DND-41 (cell line): ENCODE measurements around the gene JAML.

Experiments used
- ATAC-seq: fragments of 200-7000 bp; cut with Tn5 transposase; 3 replicates; pipeline ENCODE4 v1.9.1; 2021; ENCODE audit warnings: low read depth; ENCODE audit not compliant: insufficient read depth
- DNase-seq: peaks from one replicate; pipeline ENCODE4 v3.0.0-alpha.2; 2020
- H2AFZ ChIP-seq: 2 replicates; pipeline ENCODE4 v1.6.0; 2012; ENCODE audit warnings: low read depth, low read length
- H3K27ac ChIP-seq: 2 replicates; pipeline ENCODE4 v1.5.1; 2012; ENCODE audit warnings: low read length, inconsistent platforms
- H3K27me3 ChIP-seq: fragments of 200-600 bp; sonication (generic); 2 replicates; pipeline ENCODE4 v1.6.0; 2012; ENCODE audit warnings: low read length, mild to moderate bottlenecking, inconsistent platforms; ENCODE audit not compliant: insufficient read depth, poor library complexity
- H3K36me3 ChIP-seq: 2 replicates; pipeline ENCODE4 v1.5.1; 2012; ENCODE audit warnings: low read length, inconsistent platforms; ENCODE audit not compliant: insufficient read depth
- H3K4me1 ChIP-seq: 2 replicates; pipeline ENCODE4 v1.5.1; 2012; ENCODE audit warnings: mild to moderate bottlenecking, low read length; ENCODE audit not compliant: insufficient read depth
- H3K4me2 ChIP-seq: 2 replicates; pipeline ENCODE4 v1.6.0; 2012; ENCODE audit warnings: mild to moderate bottlenecking, moderate library complexity, low read length, inconsistent platforms; ENCODE audit not compliant: insufficient read depth
- H3K4me3 ChIP-seq, 2 experiments: fragments of 200-600 bp in 1 of 2; shearing (Covaris generic) in 1 of 2; 2 replicates each; pipeline ENCODE4 v1.5.1; 2012 to 2016; ENCODE audit warnings: inconsistent platforms in 2 of 2, low read length in 2 of 2, mild to moderate bottlenecking in 2 of 2, low read depth in 1 of 2, moderate library complexity in 1 of 2
- H3K79me2 ChIP-seq: 2 replicates; pipeline ENCODE4 v1.6.0; 2012; ENCODE audit warnings: low read length, inconsistent platforms; ENCODE audit not compliant: insufficient read depth
- H3K9ac ChIP-seq: 2 replicates; pipeline ENCODE4 v1.6.0; 2012; ENCODE audit warnings: low read depth, mild to moderate bottlenecking, inconsistent platforms, low read length, moderate library complexity
- H3K9me3 ChIP-seq: 2 replicates; pipeline ENCODE4 v1.5.1; 2012; ENCODE audit warnings: low read length, moderate library complexity, mild to moderate bottlenecking, inconsistent platforms; ENCODE audit not compliant: insufficient read depth, severe bottlenecking
- H4K20me1 ChIP-seq: 2 replicates; pipeline ENCODE4 v1.6.0; 2012; ENCODE audit warnings: low read length; ENCODE audit not compliant: insufficient read depth
- EZH2 ChIP-seq: IDR thresholded peaks from 3 replicates; pipeline ENCODE4 v1.6.1; 2012; ENCODE audit warnings: borderline replicate concordance, low read depth, mild to moderate bottlenecking, moderate library complexity, low read length, inconsistent platforms; ENCODE audit not compliant: severe bottlenecking
- TF ChIP-seq, protein P1 (sequence below): IDR thresholded peaks from 2 replicates; pipeline ENCODE4 v1.5.1; 2012; ENCODE audit warnings: borderline replicate concordance, low read length, moderate library complexity, mild to moderate bottlenecking; ENCODE audit not compliant: poor library complexity, severe bottlenecking; ENCODE audit errors: extremely low read depth

Gene JAML

GRCh38 chr11:118234833-118235232 lies 10.0 kb upstream of the JAML start:
- H3K9ac ChIP-seq = no peak overlapping the region
- no peaks in the 10 kb centered on the region for H4K20me1 ChIP-seq
- no peak overlapping the region for H3K4me3 ChIP-seq
- H2AFZ ChIP-seq = no peak overlapping the region
- H3K27me3 ChIP-seq = no peaks in the 10 kb centered on the region
- H3K27ac ChIP-seq = no peak overlapping the region
- no peaks in the 10 kb centered on the region for H3K9me3 ChIP-seq
- H3K4me2 ChIP-seq = no peak overlapping the region
- ATAC-seq = no peak
- no peaks in the 10 kb centered on the region for H3K36me3 ChIP-seq
- TF ChIP-seq EZH2 = no peak
- TF ChIP-seq, protein P1, sequence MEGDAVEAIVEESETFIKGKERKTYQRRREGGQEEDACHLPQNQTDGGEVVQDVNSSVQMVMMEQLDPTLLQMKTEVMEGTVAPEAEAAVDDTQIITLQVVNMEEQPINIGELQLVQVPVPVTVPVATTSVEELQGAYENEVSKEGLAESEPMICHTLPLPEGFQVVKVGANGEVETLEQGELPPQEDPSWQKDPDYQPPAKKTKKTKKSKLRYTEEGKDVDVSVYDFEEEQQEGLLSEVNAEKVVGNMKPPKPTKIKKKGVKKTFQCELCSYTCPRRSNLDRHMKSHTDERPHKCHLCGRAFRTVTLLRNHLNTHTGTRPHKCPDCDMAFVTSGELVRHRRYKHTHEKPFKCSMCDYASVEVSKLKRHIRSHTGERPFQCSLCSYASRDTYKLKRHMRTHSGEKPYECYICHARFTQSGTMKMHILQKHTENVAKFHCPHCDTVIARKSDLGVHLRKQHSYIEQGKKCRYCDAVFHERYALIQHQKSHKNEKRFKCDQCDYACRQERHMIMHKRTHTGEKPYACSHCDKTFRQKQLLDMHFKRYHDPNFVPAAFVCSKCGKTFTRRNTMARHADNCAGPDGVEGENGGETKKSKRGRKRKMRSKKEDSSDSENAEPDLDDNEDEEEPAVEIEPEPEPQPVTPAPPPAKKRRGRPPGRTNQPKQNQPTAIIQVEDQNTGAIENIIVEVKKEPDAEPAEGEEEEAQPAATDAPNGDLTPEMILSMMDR = no peak
- no peaks in the 10 kb centered on the region for H3K4me1 ChIP-seq
- H3K79me2 ChIP-seq = no peaks in the 10 kb centered on the region
- DNase-seq = no peak

GRCh38 chr11:118233850-118234249 lies 9.0 kb upstream of the JAML start:
- H3K9ac ChIP-seq = no peak overlapping the region
- H2AFZ ChIP-seq = no peak overlapping the region
- H3K4me1 ChIP-seq = no peaks in the 10 kb centered on the region
- no peaks in the 10 kb centered on the region for H3K36me3 ChIP-seq
- no peaks in the 10 kb centered on the region for H3K9me3 ChIP-seq
- ATAC-seq (no peak), DNase-seq (no peak)
- TF ChIP-seq EZH2 = no peak
- TF ChIP-seq, protein P1 = no peak
- H4K20me1 ChIP-seq = no peaks in the 10 kb centered on the region
- no peak overlapping the region for H3K27ac ChIP-seq
- no peak overlapping the region for H3K4me3 ChIP-seq
- H3K27me3 ChIP-seq = no peaks in the 10 kb centered on the region
- H3K4me2 ChIP-seq = no peak overlapping the region
- H3K79me2 ChIP-seq = no peaks in the 10 kb centered on the region

GRCh38 chr11:118233377-118233776 lies 8.6 kb upstream of the JAML start:
- no peak overlapping the region for H3K4me2 ChIP-seq

GRCh38 chr11:118232659-118233058 lies 7.8 kb upstream of the JAML start:
- Histone ChIP-seq H3K4me3 (no peak overlapping the region), H3K79me2 (no peaks in the 10 kb centered on the region), H3K27me3 (no peaks in the 10 kb centered on the region), H3K4me1 (no peaks in the 10 kb centered on the region), H3K36me3 (no peaks in the 10 kb centered on the region), H3K9ac (no peak overlapping the region), H4K20me1 (no peaks in the 10 kb centered on the region), H3K9me3 (no peaks in the 10 kb centered on the region), H3K27ac (no peak overlapping the region), H2AFZ (no peak overlapping the region), H3K4me2 (no peak overlapping the region)
- no peak for ATAC-seq
- no peak for TF ChIP-seq EZH2
- TF ChIP-seq, protein P1 = no peak
- DNase-seq = no peak

More at GRCh38 chr11:118233377-118233776, 8.6 kb upstream of the JAML start:
- no peak overlapping the region for H2AFZ ChIP-seq
- no peaks in the 10 kb centered on the region for H3K27me3 ChIP-seq
- H3K79me2 ChIP-seq = no peaks in the 10 kb centered on the region
- no peak overlapping the region for H3K9ac ChIP-seq
- DNase-seq (no peak), ATAC-seq (no peak)
- no peaks in the 10 kb centered on the region for H3K4me1 ChIP-seq
- H4K20me1 ChIP-seq = no peaks in the 10 kb centered on the region
- no peaks in the 10 kb centered on the region for H3K9me3 ChIP-seq
- no peak for TF ChIP-seq EZH2
- no peak overlapping the region for H3K27ac ChIP-seq
- no peak overlapping the region for H3K4me3 ChIP-seq
- no peaks in the 10 kb centered on the region for H3K36me3 ChIP-seq
